Stimulated activated naive CD4-positive, alpha-beta T cell treated with Interleukin-2 at 50 U/mL for 16 hours (primary cell): Measurements from ENCODE around the gene SLC22A3.
"Not testable (repeated sequence)": the region's sequence is repeated elsewhere in the genome, so short reads cannot be mapped to it uniquely, and the experiment has no call there.

Experiments
- DNase-seq: peaks from one replicate; lab custom pipeline; 2025; lab: John Stamatoyannopoulos, UW

Gene SLC22A3

GRCh38 chr6:160337301-160337700 is 10.9 kb upstream of the SLC22A3 start:
- DNase-seq: no peak

GRCh38 chr6:160337991-160338390 is 10.2 kb upstream of the SLC22A3 start:
- DNase-seq: no peak

- DNase-seq: no peak
Observed at GRCh38 chr6:160343144-160343543, 5.0 kb upstream of the SLC22A3 start.

GRCh38 chr6:160344271-160344670 is 3.9 kb upstream of the SLC22A3 start:
- no peak for DNase-seq

- no peak for DNase-seq
Observed at GRCh38 chr6:160347259-160348222, 637 bp upstream of the SLC22A3 start.

- no peak for DNase-seq
Observed at GRCh38 chr6:160349020-160349441, 853 bp downstream of the SLC22A3 start.

GRCh38 chr6:160349814-160350350 is 1.7 kb downstream of the SLC22A3 start:
- no peak for DNase-seq

GRCh38 chr6:160353950-160354496 is 5.8 kb downstream of the SLC22A3 start:
- no peak for DNase-seq

GRCh38 chr6:160355001-160355400 is 6.8 kb downstream of the SLC22A3 start:
- no peak for DNase-seq

- DNase-seq: no peak
Observed at GRCh38 chr6:160356074-160356744, 8.0 kb downstream of the SLC22A3 start.

- no peak for DNase-seq
Observed at GRCh38 chr6:160357088-160357487, 8.9 kb downstream of the SLC22A3 start.

- DNase-seq: no peak
Observed at GRCh38 chr6:160358225-160359119, 10.3 kb downstream of the SLC22A3 start.

GRCh38 chr6:160360955-160361354 is 12.8 kb downstream of the SLC22A3 start:
- no peak for DNase-seq

GRCh38 chr6:160362556-160362955 is 14.4 kb downstream of the SLC22A3 start:
- no peak for DNase-seq

- no peak for DNase-seq
Observed at GRCh38 chr6:160363016-160363996, 15.1 kb downstream of the SLC22A3 start.

- DNase-seq: no peak
Observed at GRCh38 chr6:160365117-160365516, 16.9 kb downstream of the SLC22A3 start.

- DNase-seq: no peak
Observed at GRCh38 chr6:160367798-160368547, 19.8 kb downstream of the SLC22A3 start.

GRCh38 chr6:160368670-160369069 is 20.5 kb downstream of the SLC22A3 start:
- DNase-seq: no peak

- not testable (repeated sequence) for DNase-seq
Observed at GRCh38 chr6:160373601-160374000, 25.4 kb downstream of the SLC22A3 start.
